ENCODE measurements around the gene AGAP1.

DNA sequence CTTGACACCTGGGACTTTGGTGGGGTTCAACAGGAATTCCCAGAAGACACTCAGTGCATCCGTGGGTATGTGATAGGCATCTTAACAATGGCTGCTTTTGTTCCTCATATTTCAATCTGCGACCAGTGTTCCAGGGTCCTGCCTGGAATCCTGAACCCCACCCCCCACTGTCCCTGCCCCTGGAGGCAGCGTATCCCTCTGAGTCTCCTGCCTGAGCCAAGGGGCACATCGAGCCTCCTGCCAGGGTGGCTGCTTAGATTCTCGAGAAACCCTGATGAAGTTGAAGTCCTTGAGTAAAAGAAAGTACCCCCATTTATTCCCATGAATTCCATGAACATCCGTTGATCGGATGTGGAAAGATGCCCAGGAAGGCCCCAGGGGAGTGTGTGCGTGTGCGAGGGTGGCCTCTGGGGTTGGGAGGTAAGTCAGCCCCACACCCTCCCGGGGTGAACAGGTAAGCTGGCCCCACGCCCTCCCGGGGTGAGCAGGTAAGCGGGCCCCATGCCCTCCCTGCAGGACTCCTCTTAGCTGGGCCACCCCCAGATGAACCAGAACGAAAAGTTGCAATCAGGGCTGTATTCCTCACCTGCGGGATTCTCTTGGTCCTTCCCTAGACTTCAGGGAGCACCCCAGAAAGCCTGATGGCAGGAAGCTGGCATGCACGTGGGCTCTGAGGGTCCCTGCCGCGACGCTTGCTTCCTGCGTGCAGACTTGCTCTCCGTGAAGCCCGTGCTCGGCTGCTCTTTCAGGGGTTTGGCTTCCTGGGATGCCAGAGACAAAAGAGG is 253.3 kb downstream of the AGAP1 start:
- no peak for TF ChIP-seq EP300 (IDR thresholded peaks at IDR 0.05)
- TF ChIP-seq, protein P1, sequence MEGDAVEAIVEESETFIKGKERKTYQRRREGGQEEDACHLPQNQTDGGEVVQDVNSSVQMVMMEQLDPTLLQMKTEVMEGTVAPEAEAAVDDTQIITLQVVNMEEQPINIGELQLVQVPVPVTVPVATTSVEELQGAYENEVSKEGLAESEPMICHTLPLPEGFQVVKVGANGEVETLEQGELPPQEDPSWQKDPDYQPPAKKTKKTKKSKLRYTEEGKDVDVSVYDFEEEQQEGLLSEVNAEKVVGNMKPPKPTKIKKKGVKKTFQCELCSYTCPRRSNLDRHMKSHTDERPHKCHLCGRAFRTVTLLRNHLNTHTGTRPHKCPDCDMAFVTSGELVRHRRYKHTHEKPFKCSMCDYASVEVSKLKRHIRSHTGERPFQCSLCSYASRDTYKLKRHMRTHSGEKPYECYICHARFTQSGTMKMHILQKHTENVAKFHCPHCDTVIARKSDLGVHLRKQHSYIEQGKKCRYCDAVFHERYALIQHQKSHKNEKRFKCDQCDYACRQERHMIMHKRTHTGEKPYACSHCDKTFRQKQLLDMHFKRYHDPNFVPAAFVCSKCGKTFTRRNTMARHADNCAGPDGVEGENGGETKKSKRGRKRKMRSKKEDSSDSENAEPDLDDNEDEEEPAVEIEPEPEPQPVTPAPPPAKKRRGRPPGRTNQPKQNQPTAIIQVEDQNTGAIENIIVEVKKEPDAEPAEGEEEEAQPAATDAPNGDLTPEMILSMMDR (IDR thresholded peaks at IDR 0.05) = no peak
